Uterus (tissue), 4 donors: ENCODE data around the gene NRG3. TPM values are rescaled to one million over a fixed set of nuclear protein-coding genes. Genes with fewer than 3 reads are reported as not detected.

ENCODE experiments used
- DNase-seq, 2 donors: peaks; one replicate each; pipeline ENCODE4 v3.0.0-alpha.2; 2019 to 2020
- H3K27ac ChIP-seq, 2 donors: fragments of 200-600 bp; sonication (generic); 1 replicate in 1 of 2; 2 replicates in 1 of 2; pipeline ENCODE4 v1.5.1; 2016 to 2018
- H3K27me3 ChIP-seq, 2 donors: fragments of 200-600 bp; sonication (generic); one replicate each; pipeline ENCODE4 v1.5.1; 2018 to 2019; ENCODE audit warnings: control low read depth in 1 of 2
- H3K36me3 ChIP-seq, 2 donors: fragments of 200-600 bp; sonication (generic); one replicate each; pipeline ENCODE4 v1.5.1; 2019; ENCODE audit warnings: control low read depth in 1 of 2
- H3K4me1 ChIP-seq, 2 donors: fragments of 200-600 bp; sonication (generic); one replicate each; pipeline ENCODE4 v1.5.1; 2018 to 2019; ENCODE audit warnings: control low read depth in 1 of 2
- H3K4me3 ChIP-seq, 2 donors: fragments of 200-600 bp; sonication (generic); 1 replicate in 1 of 2; 2 replicates in 1 of 2; pipeline ENCODE4 v1.5.1; 2018 to 2019; ENCODE audit warnings: mild to moderate bottlenecking in 1 of 2
- H3K9me3 ChIP-seq, 2 donors: fragments of 200-600 bp; sonication (generic); one replicate each; pipeline ENCODE4 v1.5.1; 2019; ENCODE audit warnings: control low read depth in 1 of 2
- CTCF ChIP-seq, 4 experiments: fragments of 200-600 bp in 2 of 4; fragments of 450-650 bp in 2 of 4; sonication (generic) in 2 of 4; IDR thresholded peaks; one replicate each; pipeline ENCODE4 v1.5.1; 2016 to 2019; ENCODE audit warnings: antibody characterized with exemption in 4 of 4, mild to moderate bottlenecking in 2 of 4, moderate library complexity in 1 of 4
- POLR2A ChIP-seq, 2 donors: fragments of 450-650 bp; IDR thresholded peaks; one replicate each; pipeline ENCODE4 v1.6.1; 2016; ENCODE audit warnings: antibody characterized with exemption in 2 of 2, mild to moderate bottlenecking in 1 of 2, moderate library complexity in 1 of 2
- intact Hi-C: fragments of 100-400 bp; cut with DNase I; formaldehyde crosslinking; loops from one replicate; pipeline ENCODE4 v1.15.1; 2023; ENCODE audit warnings: low total_unique reads
- total RNA-seq, 4 donors: library from RNA; depleted of rRNA in 3 of 4; stranded (reverse); fragments of >200 nt in 3 of 4; gene quantifications; one replicate each; pipeline versions ENCODE4 v1.1.0 to v1.2.4, GENCODE V29; 2014 to 2023
- donor health status: DM: yes; HTN: yes; CAD: no.

NRG3 gene
- total RNA-seq, 4 donors from 2014 or later = 0.27 to 1.0 TPM; not detected in 2

- Histone ChIP-seq H3K27ac (no peak overlapping the region), H3K4me1 (no peaks in the 10 kb centered on the region), H3K36me3 (no peaks in the 10 kb centered on the region), H3K27me3 (no peaks in the 10 kb centered on the region), H3K4me3 (no peak overlapping the region), H3K9me3 (no peaks in the 10 kb centered on the region)
- no peak for DNase-seq
- no peak for TF ChIP-seq POLR2A (IDR thresholded peaks at IDR 0.05)
- intact Hi-C loops = no loop called here
Measured at GRCh38 chr10:81848514-81848913, 26.5 kb upstream of the NRG3 start.

DNA sequence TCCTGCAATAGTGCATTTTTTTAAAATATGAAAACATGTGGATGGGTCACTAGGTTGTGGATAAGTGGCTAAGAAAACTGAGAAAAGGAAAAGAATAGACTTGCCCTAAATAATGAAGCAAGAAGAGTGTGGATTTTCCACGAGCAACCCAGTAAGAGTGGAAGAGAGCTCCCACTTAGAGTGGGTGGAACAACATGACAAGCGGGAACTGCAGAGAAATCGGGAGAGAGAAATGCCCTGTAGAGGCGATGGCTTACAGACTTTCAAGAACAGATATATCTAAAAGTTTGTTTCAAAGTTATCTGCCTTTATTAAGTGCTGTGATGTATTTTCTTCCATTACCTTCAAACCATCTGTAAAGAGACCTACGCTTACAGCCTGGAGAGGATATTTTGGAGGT, 26.1 kb upstream of the NRG3 start:
- Histone ChIP-seq H3K27ac (no peak overlapping the region), H3K4me1 (no peaks in the 10 kb centered on the region), H3K9me3 (no peaks in the 10 kb centered on the region), H3K4me3 (no peak overlapping the region), H3K27me3 (no peaks in the 10 kb centered on the region), H3K36me3 (no peaks in the 10 kb centered on the region)
- intact Hi-C loops = no loop called here
- no peak for DNase-seq
- TF ChIP-seq POLR2A (IDR thresholded peaks at IDR 0.05) (no peak), CTCF (IDR thresholded peaks at IDR 0.05) (no peak)

DNA sequence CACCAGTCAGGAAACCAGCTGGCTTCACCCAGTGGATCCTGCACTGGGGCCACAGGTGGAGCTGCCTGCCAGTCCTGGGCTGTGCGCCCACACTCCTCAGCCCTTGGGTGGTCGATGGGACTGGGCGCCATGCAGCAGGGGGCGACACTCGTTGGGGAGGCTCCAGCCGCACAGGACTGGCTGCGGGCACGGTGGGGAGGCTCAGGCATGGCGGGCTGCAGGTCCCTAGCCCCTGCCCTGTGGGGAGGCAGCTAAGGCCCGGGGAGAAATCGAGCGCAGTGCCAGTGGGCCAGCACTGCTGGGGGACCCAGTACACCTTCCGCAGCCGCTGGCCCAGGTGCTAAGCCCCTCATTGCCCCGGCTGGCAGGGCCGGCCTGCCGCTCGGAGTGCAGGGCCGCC, 12.4 kb upstream of the NRG3 start:
- Histone ChIP-seq H3K27me3 (no peaks in the 10 kb centered on the region), H3K4me1 (no peaks in the 10 kb centered on the region), H3K27ac (no peak overlapping the region), H3K9me3 (no peaks in the 10 kb centered on the region), H3K4me3 (no peak overlapping the region), H3K36me3 (no peaks in the 10 kb centered on the region)
- no peak for DNase-seq
- TF ChIP-seq POLR2A (IDR thresholded peaks at IDR 0.05) = no peak
- no peak for TF ChIP-seq CTCF (IDR thresholded peaks at IDR 0.05)
- intact Hi-C loops = no loop called here

DNA sequence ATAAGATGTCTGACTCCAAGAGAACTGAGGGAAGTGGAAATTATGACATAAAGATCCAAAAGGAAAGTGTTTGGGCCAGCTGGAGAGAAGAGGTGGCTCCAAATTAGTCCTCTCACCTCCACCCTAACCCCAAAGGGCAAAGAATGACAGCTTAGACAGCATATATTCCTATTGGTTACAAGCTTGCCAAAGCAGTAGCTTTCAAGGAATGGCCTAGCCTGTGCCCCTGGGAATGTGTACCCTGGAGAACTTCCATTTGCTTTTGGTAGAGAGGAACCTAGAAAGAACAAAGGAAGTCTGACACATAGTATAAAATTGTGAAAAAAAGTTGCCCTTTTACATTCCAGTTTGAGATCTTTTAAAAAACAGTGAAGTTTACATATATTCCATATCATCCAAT, 11.2 kb upstream of the NRG3 start:
- H3K4me3 ChIP-seq = no peak overlapping the region
- H3K4me1 ChIP-seq = no peaks in the 10 kb centered on the region

GRCh38 chr10:81865581-81865980, 9.4 kb upstream of the NRG3 start:
- Histone ChIP-seq H3K36me3 (no peaks in the 10 kb centered on the region), H3K9me3 (no peaks in the 10 kb centered on the region), H3K4me1 (no peaks in the 10 kb centered on the region), H3K27ac (no peak overlapping the region), H3K4me3 (no peak overlapping the region), H3K27me3 (no peaks in the 10 kb centered on the region)
- no peak for TF ChIP-seq POLR2A (IDR thresholded peaks at IDR 0.05)
- TF ChIP-seq CTCF (IDR thresholded peaks at IDR 0.05) = no peak
- DNase-seq = no peak
- intact Hi-C loops = no loop called here

More for the DNA sequence above, 11.2 kb upstream of the NRG3 start:
- no peak for DNase-seq
- intact Hi-C loops = no loop called here
- no peaks in the 10 kb centered on the region for H3K9me3 ChIP-seq
- no peak for TF ChIP-seq CTCF (IDR thresholded peaks at IDR 0.05)
- TF ChIP-seq POLR2A (IDR thresholded peaks at IDR 0.05) = no peak
- no peak overlapping the region for H3K27ac ChIP-seq
- H3K36me3 ChIP-seq = no peaks in the 10 kb centered on the region
- no peaks in the 10 kb centered on the region for H3K27me3 ChIP-seq

DNA sequence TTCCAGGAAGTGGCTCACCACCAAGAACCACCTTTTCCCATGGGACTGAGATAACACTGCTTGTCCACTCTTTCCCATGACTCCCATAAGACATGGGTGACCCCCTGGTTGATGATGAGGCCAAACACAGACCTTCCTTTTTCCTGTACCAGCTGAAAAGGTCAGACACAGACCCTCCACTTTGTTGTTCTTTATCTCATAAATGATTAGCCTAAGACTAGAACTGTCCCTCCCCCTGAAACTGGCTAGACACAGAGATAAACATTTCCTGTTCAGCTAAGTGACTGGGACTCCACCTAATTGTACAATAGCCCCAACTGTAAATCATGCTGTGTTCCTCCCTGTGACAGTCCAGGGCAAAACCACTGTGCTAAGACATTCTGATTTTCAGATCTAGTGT, 8.2 kb upstream of the NRG3 start:
- Histone ChIP-seq H3K27ac (no peak overlapping the region), H3K4me1 (no peaks in the 10 kb centered on the region), H3K9me3 (no peaks in the 10 kb centered on the region), H3K36me3 (no peaks in the 10 kb centered on the region), H3K27me3 (no peaks in the 10 kb centered on the region), H3K4me3 (no peak overlapping the region)
- TF ChIP-seq CTCF (IDR thresholded peaks at IDR 0.05) (no peak), POLR2A (IDR thresholded peaks at IDR 0.05) (no peak)
- DNase-seq = no peak
- intact Hi-C loops = no loop called here
